Progenitor cell of endocrine pancreas (in vitro differentiated cells): Measurements from ENCODE around the gene CASP6. TPM values are rescaled to one million over a fixed set of nuclear protein-coding genes. Genes with fewer than 3 reads are reported as not detected.

Experiments
- DNase-seq: peaks from one replicate; pipeline ENCODE4 v3.0.0; 2021; ENCODE audit warnings: low spot score; ENCODE audit not compliant: unreplicated experiment
- H3K27ac Mint-ChIP-seq: 2 replicates; pipeline ENCODE4 v1.8.0; 2021; ENCODE audit warnings: mild to moderate bottlenecking, moderate library complexity, mixed read lengths
- H3K27me3 Mint-ChIP-seq: 2 replicates; pipeline ENCODE4 v1.8.0; 2021; ENCODE audit warnings: mixed read lengths
- H3K36me3 Mint-ChIP-seq: 2 replicates; pipeline ENCODE4 v1.8.0; 2022; ENCODE audit warnings: mixed read lengths; ENCODE audit not compliant: insufficient read depth
- H3K4me1 Mint-ChIP-seq: 2 replicates; pipeline ENCODE4 v1.8.0; 2021; ENCODE audit warnings: low read depth, mixed read lengths
- H3K4me3 Mint-ChIP-seq: 2 replicates; pipeline ENCODE4 v1.8.0; 2021; ENCODE audit warnings: low read depth, mild to moderate bottlenecking, moderate library complexity, mixed read lengths
- H3K9me3 Mint-ChIP-seq: 2 replicates; pipeline ENCODE4 v1.8.0; 2021; ENCODE audit warnings: low read depth, mixed read lengths
- total RNA-seq: library from RNA; stranded (reverse); gene quantifications from 2 replicates; pipeline ENCODE4 v1.2.1, GENCODE V29; 2021
- TF ChIP-seq, protein P1 (sequence below): fragments of 200-600 bp; sonication (generic); IDR thresholded peaks from one replicate; pipeline ENCODE4 v1.5.0; 2021; ENCODE audit warnings: antibody characterized with exemption, mild to moderate bottlenecking; ENCODE audit not compliant: unreplicated experiment

The CASP6 gene
- total RNA-seq, 1 donor from 2014 or later = 61.0 TPM

DNA sequence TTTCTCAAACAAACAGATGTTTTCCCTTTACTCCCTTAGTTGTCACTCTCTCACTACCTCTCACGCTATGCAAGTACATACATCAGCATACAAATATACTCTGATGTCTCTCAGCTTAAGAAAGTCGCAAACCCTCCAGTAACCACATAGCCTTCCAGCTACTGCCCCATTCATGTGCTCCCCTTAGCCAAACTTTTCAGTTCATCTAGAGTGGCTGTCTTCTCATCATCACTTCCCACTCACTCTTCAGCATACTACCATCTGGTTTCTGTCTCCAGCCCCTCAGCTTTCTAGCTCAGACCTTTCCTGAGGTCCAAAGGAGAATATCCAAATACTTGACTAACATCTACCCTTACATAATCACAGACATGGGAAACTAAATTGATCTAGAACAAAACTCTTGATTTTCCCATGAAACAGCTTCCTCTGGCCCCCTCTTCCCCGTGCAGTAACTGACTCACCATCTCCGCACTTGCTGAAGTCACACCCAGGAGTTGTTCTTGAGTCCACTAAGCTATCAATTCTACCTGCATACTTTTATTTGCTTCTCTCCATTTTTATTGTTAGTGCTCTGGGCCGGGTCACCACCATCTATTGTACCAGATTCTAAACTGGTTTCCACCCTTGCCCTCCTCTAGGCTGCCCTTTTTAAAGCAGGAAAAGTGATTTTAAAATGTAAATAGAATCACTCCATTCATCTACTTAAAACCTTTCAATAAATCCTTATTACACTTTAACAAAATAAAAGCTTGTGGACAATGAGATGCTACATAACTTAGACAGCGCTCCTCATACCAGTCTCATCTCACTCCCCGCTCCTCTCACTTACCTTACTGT is 57.2 kb downstream of the CASP6 start:
- Mint-ChIP-seq H3K27me3 (no peaks in the 10 kb centered on the region), H3K4me1 (no peaks in the 10 kb centered on the region), H3K36me3 (no peaks in the 10 kb centered on the region), H3K27ac (no peak overlapping the region), H3K9me3 (peaks cover 5% of the 10 kb centered on the region), H3K4me3 (no peak overlapping the region)
- DNase-seq = no peak
- TF ChIP-seq, protein P1, sequence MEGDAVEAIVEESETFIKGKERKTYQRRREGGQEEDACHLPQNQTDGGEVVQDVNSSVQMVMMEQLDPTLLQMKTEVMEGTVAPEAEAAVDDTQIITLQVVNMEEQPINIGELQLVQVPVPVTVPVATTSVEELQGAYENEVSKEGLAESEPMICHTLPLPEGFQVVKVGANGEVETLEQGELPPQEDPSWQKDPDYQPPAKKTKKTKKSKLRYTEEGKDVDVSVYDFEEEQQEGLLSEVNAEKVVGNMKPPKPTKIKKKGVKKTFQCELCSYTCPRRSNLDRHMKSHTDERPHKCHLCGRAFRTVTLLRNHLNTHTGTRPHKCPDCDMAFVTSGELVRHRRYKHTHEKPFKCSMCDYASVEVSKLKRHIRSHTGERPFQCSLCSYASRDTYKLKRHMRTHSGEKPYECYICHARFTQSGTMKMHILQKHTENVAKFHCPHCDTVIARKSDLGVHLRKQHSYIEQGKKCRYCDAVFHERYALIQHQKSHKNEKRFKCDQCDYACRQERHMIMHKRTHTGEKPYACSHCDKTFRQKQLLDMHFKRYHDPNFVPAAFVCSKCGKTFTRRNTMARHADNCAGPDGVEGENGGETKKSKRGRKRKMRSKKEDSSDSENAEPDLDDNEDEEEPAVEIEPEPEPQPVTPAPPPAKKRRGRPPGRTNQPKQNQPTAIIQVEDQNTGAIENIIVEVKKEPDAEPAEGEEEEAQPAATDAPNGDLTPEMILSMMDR = no peak

DNA sequence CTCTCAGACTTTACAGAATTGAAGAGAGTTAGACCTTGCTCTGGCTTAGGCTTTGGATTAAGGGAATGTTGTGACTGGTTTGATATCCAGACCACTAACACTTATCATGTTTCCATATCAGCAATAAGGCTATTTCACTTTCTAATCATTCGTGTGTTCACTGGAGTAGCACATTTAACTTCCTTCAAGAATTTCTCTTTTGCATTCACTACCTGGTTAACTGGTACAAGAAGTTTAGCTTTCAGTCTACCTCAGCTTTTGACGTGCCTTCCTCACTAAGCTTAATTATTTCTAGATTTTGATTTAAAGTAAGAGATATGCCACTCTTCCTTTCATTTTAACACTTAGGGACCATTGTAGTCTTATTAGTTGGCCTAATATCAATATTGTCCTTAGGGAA is 62.6 kb downstream of the CASP6 start:
- no peaks in the 10 kb centered on the region for H3K27me3 Mint-ChIP-seq
- H3K36me3 Mint-ChIP-seq = peaks cover 1% of the 10 kb centered on the region
- no peaks in the 10 kb centered on the region for H3K4me1 Mint-ChIP-seq
- no peak overlapping the region for H3K27ac Mint-ChIP-seq
- TF ChIP-seq, protein P1 = no peak
- H3K4me3 Mint-ChIP-seq = no peak overlapping the region
- H3K9me3 Mint-ChIP-seq = peaks cover 21% of the 10 kb centered on the region
- DNase-seq = no peak

Other genes with a start within 250 kb of the CASP6 start
- gene MCUB, start 143.2 kb downstream of the CASP6 start, total RNA-seq = 3.9 and 4.0 TPM in 2 replicates
- gene PLA2G12A, start 26.6 kb upstream of the CASP6 start, total RNA-seq = 47.6 and 54.7 TPM in 2 replicates
- gene CFI, start 98.6 kb upstream of the CASP6 start, total RNA-seq = 0.24 TPM in 1 of 2 replicates, not detected in the other
- gene GAR1, start 112.3 kb upstream of the CASP6 start, total RNA-seq = 25.7 and 25.9 TPM in 2 replicates
- gene RRH, start 124.5 kb upstream of the CASP6 start, total RNA-seq = 0.33 and 0.57 TPM in 2 replicates
- gene LRIT3, start 144.7 kb upstream of the CASP6 start, total RNA-seq = 0.17 and 0.31 TPM in 2 replicates
- 0.36 and 0.47 TPM in 2 replicates for gene EGF, start 209.4 kb upstream of the CASP6 start, total RNA-seq